ENCODE measurements around the gene TMEM248.
A peak's percentile ranks its signal among the peaks of the same experiment; 100 is the strongest.

The TMEM248 gene

GRCh38 chr7:67006965-67007364 lies 85.9 kb downstream of the TMEM248 start:
- DNase-seq = peak; percentile 25

Measured in NCI-H2029 (cell line).